Activated CD8-positive, alpha-beta T cell treated with anti-CD3 and anti-CD28 coated beads for 36 hours (primary cell): Measurements from ENCODE around the gene RIC8B. TPM values are rescaled to one million over a fixed set of nuclear protein-coding genes. Genes with fewer than 3 reads are reported as not detected.

Source experiments
- ATAC-seq: fragments of 200-7000 bp; cut with Tn5 transposase; one replicate; pipeline ENCODE4 v1.10.0; 2021; ENCODE audit warnings: mild to moderate bottlenecking, moderate library complexity
- CTCF ChIA-PET: fragments of 350-600 bp; sonication (Branson Sonifier 250); formaldehyde crosslinking; loops from one replicate; lab custom pipeline; 2021; ENCODE audit warnings: antibody characterized with exemption; lab: Charles Lee
- POLR2A ChIA-PET: fragments of 350-600 bp; sonication (Branson Sonifier 250); formaldehyde crosslinking; loops from one replicate; lab custom pipeline; 2021; ENCODE audit warnings: antibody characterized with exemption; lab: Charles Lee
- DNase-seq: peaks from one replicate; pipeline ENCODE4 v3.0.0-alpha.2; 2020
- H3K27ac Mint-ChIP-seq: one replicate; pipeline ENCODE4 v1.8.0; 2021; ENCODE audit warnings: mild to moderate bottlenecking, mixed read lengths
- H3K27me3 Mint-ChIP-seq: one replicate; pipeline ENCODE4 v1.8.0; 2021; ENCODE audit warnings: mixed read lengths
- H3K36me3 Mint-ChIP-seq: one replicate; pipeline ENCODE4 v1.8.0; 2021; ENCODE audit warnings: low read depth, mixed read lengths
- H3K4me1 Mint-ChIP-seq: one replicate; pipeline ENCODE4 v1.8.0; 2021; ENCODE audit warnings: low read depth, mixed read lengths
- H3K4me3 Mint-ChIP-seq: one replicate; pipeline ENCODE4 v1.8.0; 2021; ENCODE audit warnings: mild to moderate bottlenecking, moderate library complexity, mixed read lengths
- H3K9me3 Mint-ChIP-seq: one replicate; pipeline ENCODE4 v1.8.0; 2021; ENCODE audit warnings: mixed read lengths
- CTCF ChIP-seq: fragments of 200-600 bp; IDR thresholded peaks from one replicate; pipeline ENCODE4 v1.8.0; 2022; ENCODE audit warnings: antibody characterized with exemption, mild to moderate bottlenecking
- intact Hi-C: fragments of 100-400 bp; cut with micrococcal nuclease; formaldehyde crosslinking; loops from one replicate; pipeline ENCODE4 v1.10.0; 2022
- total RNA-seq, 2 experiments: library from RNA; stranded (reverse); gene quantifications; one replicate each; pipeline ENCODE4 v1.2.3, GENCODE V29; 2021

The RIC8B gene
- total RNA-seq, 2 experiments from 2014 or later: 10.4 to 11.0 TPM

- Mint-ChIP-seq H3K27me3 (peaks cover 11% of the 10 kb centered on the region), H3K4me3 (no peak overlapping the region), H3K9me3 (no peaks in the 10 kb centered on the region), H3K4me1 (peaks cover 26% of the 10 kb centered on the region), H3K36me3 (no peaks in the 10 kb centered on the region), H3K27ac (no peak overlapping the region)
- DNase-seq (peak; percentile 17), ATAC-seq (no peak)
- POLR2A ChIA-PET: no interaction called here
- CTCF ChIA-PET: interaction anchor here (4.2 kb wide), 1 partner anchor 9 kb away, joined by 27 read pairs; no protein-coding TSS in a partner anchor
- TF ChIP-seq CTCF: no peak
- intact Hi-C loops: no loop called here
Measured at GRCh38 chr12:106910202-106910601, 135.7 kb downstream of the RIC8B start.

- no peaks in the 10 kb centered on the region for H3K36me3 Mint-ChIP-seq
- H3K4me3 Mint-ChIP-seq: no peak overlapping the region
- intact Hi-C loops: no loop called here
- DNase-seq (peak; percentile 28), ATAC-seq (no peak)
- H3K27me3 Mint-ChIP-seq: peaks cover 8% of the 10 kb centered on the region
- no peaks in the 10 kb centered on the region for H3K9me3 Mint-ChIP-seq
- ChIA-PET CTCF (no interaction called here), POLR2A (no interaction called here)
- no peak overlapping the region for H3K27ac Mint-ChIP-seq
- no peak for TF ChIP-seq CTCF
- H3K4me1 Mint-ChIP-seq: peaks cover 33% of the 10 kb centered on the region
Measured at GRCh38 chr12:106911581-106911980, 137.1 kb downstream of the RIC8B start.

GRCh38 chr12:106913456-106913855, 139.0 kb downstream of the RIC8B start:
- Mint-ChIP-seq H3K27ac (peak overlapping the region; percentile 56), H3K4me1 (peaks cover 30% of the 10 kb centered on the region), H3K4me3 (no peak overlapping the region), H3K27me3 (no peaks in the 10 kb centered on the region), H3K9me3 (no peaks in the 10 kb centered on the region), H3K36me3 (no peaks in the 10 kb centered on the region)
- POLR2A ChIA-PET: no interaction called here
- CTCF ChIA-PET: no interaction called here
- no peak for TF ChIP-seq CTCF
- DNase-seq: no peak
- no peak for ATAC-seq
- intact Hi-C loops: no loop called here

GRCh38 chr12:106914796-106915634, 140.5 kb downstream of the RIC8B start:
- no peaks in the 10 kb centered on the region for H3K36me3 Mint-ChIP-seq
- no peak overlapping the region for H3K4me3 Mint-ChIP-seq
- no peaks in the 10 kb centered on the region for H3K9me3 Mint-ChIP-seq
- peak; percentile 90 for ATAC-seq
- DNase-seq: peak; percentile 79
- TF ChIP-seq CTCF: no peak
- intact Hi-C loops: loop anchor here (5.0 kb wide), 2 partner anchors 233 to 528 kb away; no protein-coding TSS in a partner anchor
- peak overlapping the region; percentile 83 for H3K27ac Mint-ChIP-seq
- H3K27me3 Mint-ChIP-seq: peaks cover 2% of the 10 kb centered on the region
- ChIA-PET POLR2A (interaction anchor here (1.2 kb wide), 1 partner anchor 556 kb away, joined by 3 read pairs; no protein-coding TSS in a partner anchor), CTCF (interaction anchor here (1.2 kb wide), 1 partner anchor 190 kb away, joined by 3 read pairs; no protein-coding TSS in a partner anchor)
- peaks cover 30% of the 10 kb centered on the region for H3K4me1 Mint-ChIP-seq

GRCh38 chr12:106915635-106916026, 141.1 kb downstream of the RIC8B start:
- intact Hi-C loops: loop anchor here (5.0 kb wide), 2 partner anchors 233 to 528 kb away; no protein-coding TSS in a partner anchor
- H3K4me3 Mint-ChIP-seq: no peak overlapping the region
- DNase-seq (no peak), ATAC-seq (no peak)
- POLR2A ChIA-PET: no interaction called here
- H3K36me3 Mint-ChIP-seq: no peaks in the 10 kb centered on the region
- no peak for TF ChIP-seq CTCF
- H3K4me1 Mint-ChIP-seq: peaks cover 25% of the 10 kb centered on the region
- CTCF ChIA-PET: interaction anchor here (1.2 kb wide), 1 partner anchor 190 kb away, joined by 3 read pairs; no protein-coding TSS in a partner anchor
- H3K27ac Mint-ChIP-seq: peak overlapping the region; percentile 55
- no peaks in the 10 kb centered on the region for H3K9me3 Mint-ChIP-seq
- peaks cover 2% of the 10 kb centered on the region for H3K27me3 Mint-ChIP-seq
